Testis (tissue), 3 donors: ENCODE data around the gene PRKCA. TPM values are rescaled to one million over a fixed set of nuclear protein-coding genes. Genes with fewer than 3 reads are reported as not detected.

Experiments
- DNase-seq: peaks from one replicate; pipeline ENCODE4 v3.0.0-alpha.2; 2019
- H3K27ac ChIP-seq, 2 donors: fragments of 200-600 bp; sonication (generic); one replicate each; pipeline ENCODE4 v1.5.1; 2019
- H3K27me3 ChIP-seq: fragments of 200-600 bp; sonication (generic); one replicate; pipeline ENCODE4 v1.5.1; 2019
- H3K36me3 ChIP-seq: fragments of 200-600 bp; sonication (generic); one replicate; pipeline ENCODE4 v1.5.1; 2017; ENCODE audit warnings: low read depth; ENCODE audit errors: missing control alignments
- H3K4me1 ChIP-seq: fragments of 200-600 bp; sonication (generic); one replicate; pipeline ENCODE4 v1.5.1; 2019
- H3K4me3 ChIP-seq, 2 donors: fragments of 200-600 bp; sonication (generic); one replicate each; pipeline ENCODE4 v1.5.1; 2017 to 2019
- H3K9me3 ChIP-seq: fragments of 200-600 bp; sonication (generic); one replicate; pipeline ENCODE4 v1.5.1; 2017
- POLR2A ChIP-seq: fragments of 450-650 bp; IDR thresholded peaks from one replicate; pipeline ENCODE4 v1.6.1; 2017; ENCODE audit warnings: antibody characterized with exemption, mild to moderate bottlenecking, moderate library complexity
- WGBS, 2 donors: methylation state at CpG; one replicate each; pipeline ENCODE4 v1.1.5; 2018; 5-methylcytosine and 5-hydroxymethylcytosine counted together
- intact Hi-C: fragments of 100-400 bp; cut with DNase I; formaldehyde crosslinking; loops from one replicate; pipeline ENCODE4 v1.15.1; 2023; ENCODE audit warnings: low total_unique reads
- polyA plus RNA-seq: library from polyadenylated mRNA; stranded (reverse); fragments of 350-450 nt; fragmentation: Illumina TruSeq; extraction: RNeasy Lipid Tissue Mini Kit (QIAGEN cat#74804); gene quantifications from one replicate; pipeline ENCODE4 v1.2.3, GENCODE V29; 2014; ENCODE audit warnings: low read depth, low replicate concordance; ENCODE audit not compliant: insufficient read depth
- total RNA-seq, 2 donors: library from RNA; depleted of rRNA; stranded (reverse); fragments of >200 nt; gene quantifications; one replicate each; pipeline ENCODE4 v1.2.3, GENCODE V29; 2016
- TF ChIP-seq, protein P1 (sequence below), 3 experiments: fragments of 450-650 bp in 2 of 3; fragments of 200-600 bp in 1 of 3; sonication (generic) in 1 of 3; IDR thresholded peaks; one replicate each; pipeline ENCODE4 v1.5.1; 2016 to 2019; ENCODE audit warnings: antibody characterized with exemption in 3 of 3, mild to moderate bottlenecking in 2 of 3, moderate library complexity in 1 of 3

Gene PRKCA
- total and polyA plus RNA-seq, 3 donors from 2014 or later: 6.8 to 22.9 (median 15.4) TPM

DNA sequence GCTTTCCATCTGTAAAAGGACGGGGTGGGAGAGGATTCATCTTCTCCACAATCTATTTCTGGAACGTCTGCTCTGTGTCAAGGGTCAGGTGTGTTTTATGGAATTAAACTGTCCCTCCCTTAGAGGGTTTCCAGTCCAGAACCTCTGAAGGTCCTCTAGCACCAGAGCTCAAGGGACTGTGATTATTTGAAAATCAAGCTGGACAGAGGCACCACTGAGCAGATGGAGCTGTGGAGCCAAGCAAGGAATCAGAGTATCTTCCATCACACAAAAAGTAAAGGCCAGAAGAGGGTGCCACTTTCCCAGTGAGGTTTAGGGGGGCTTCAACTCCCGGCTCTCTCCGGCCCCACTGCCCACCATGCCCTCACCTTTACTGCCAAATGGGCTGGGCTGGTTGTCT lies 539.3 kb downstream of the PRKCA start:
- TF ChIP-seq POLR2A: no peak
- TF ChIP-seq, protein P1, sequence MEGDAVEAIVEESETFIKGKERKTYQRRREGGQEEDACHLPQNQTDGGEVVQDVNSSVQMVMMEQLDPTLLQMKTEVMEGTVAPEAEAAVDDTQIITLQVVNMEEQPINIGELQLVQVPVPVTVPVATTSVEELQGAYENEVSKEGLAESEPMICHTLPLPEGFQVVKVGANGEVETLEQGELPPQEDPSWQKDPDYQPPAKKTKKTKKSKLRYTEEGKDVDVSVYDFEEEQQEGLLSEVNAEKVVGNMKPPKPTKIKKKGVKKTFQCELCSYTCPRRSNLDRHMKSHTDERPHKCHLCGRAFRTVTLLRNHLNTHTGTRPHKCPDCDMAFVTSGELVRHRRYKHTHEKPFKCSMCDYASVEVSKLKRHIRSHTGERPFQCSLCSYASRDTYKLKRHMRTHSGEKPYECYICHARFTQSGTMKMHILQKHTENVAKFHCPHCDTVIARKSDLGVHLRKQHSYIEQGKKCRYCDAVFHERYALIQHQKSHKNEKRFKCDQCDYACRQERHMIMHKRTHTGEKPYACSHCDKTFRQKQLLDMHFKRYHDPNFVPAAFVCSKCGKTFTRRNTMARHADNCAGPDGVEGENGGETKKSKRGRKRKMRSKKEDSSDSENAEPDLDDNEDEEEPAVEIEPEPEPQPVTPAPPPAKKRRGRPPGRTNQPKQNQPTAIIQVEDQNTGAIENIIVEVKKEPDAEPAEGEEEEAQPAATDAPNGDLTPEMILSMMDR (IDR thresholded peaks at IDR 0.05): no peak
- Histone ChIP-seq H3K4me1 (no peaks in the 10 kb centered on the region), H3K4me3 (no peak overlapping the region), H3K9me3 (no peaks in the 10 kb centered on the region), H3K36me3 (no peaks in the 10 kb centered on the region), H3K27me3 (no peaks in the 10 kb centered on the region), H3K27ac (no peak overlapping the region)
- DNase-seq: no peak
- intact Hi-C loops: no loop called here
- WGBS, 2 donors: 65 to 71% methylated on average over 4 of the region's 4 CpGs

DNA sequence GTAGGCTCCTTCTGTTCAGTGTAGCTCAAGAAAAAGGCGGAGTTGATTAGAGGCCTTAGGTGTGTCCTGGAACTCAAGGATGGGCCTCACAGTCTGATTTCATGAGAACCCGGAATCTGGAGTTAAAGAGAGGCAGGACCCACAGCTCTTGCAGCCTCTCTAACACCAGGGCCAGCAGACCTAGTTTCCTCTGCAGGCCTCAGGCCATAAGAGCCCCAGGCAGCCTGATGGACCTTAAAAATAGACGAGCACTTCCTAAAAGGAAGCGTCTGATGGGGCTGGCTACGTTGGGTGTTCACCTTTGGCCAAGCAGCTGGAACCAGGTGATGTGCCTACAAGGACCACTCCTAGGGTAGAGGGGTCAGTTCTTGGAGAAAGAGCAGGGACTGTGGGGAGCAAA lies 540.1 kb downstream of the PRKCA start:
- H3K36me3 ChIP-seq: no peaks in the 10 kb centered on the region
- TF ChIP-seq POLR2A: no peak
- TF ChIP-seq, protein P1 (IDR thresholded peaks at IDR 0.05): no peak
- no peak for DNase-seq
- H3K4me3 ChIP-seq: no peak overlapping the region
- no peak overlapping the region for H3K27ac ChIP-seq
- H3K9me3 ChIP-seq: no peaks in the 10 kb centered on the region
- no peaks in the 10 kb centered on the region for H3K4me1 ChIP-seq
- intact Hi-C loops: no loop called here
- WGBS, 2 donors: 71 to 97% methylated on average over 5 of the region's 5 CpGs
- H3K27me3 ChIP-seq: no peaks in the 10 kb centered on the region

DNA sequence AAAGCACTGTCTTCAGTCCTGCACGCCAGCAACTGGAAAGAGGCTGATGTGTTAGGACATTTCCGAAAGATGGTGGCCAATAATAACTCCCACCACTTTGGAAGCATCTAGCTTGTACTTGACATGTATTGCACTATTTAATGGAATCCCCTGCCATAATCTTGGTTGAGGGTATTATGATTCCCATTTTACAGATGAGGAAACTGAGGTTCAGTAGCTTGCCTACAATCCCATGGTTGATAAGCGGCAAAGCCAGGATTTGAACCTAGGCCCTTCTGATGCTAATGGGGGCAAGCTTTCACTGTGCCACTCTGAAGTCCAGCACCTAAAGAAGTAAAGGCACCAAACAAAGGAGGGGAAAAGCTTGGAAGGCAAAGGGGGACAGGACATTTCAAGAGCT lies 540.5 kb downstream of the PRKCA start:
- no peaks in the 10 kb centered on the region for H3K36me3 ChIP-seq
- intact Hi-C loops: no loop called here
- no peaks in the 10 kb centered on the region for H3K27me3 ChIP-seq
- H3K4me1 ChIP-seq: no peaks in the 10 kb centered on the region
- DNase-seq: no peak
- H3K9me3 ChIP-seq: no peaks in the 10 kb centered on the region
- H3K27ac ChIP-seq: no peak overlapping the region
- WGBS, 2 donors: 90 to 97% methylated on average over 3 of the region's 3 CpGs
- TF ChIP-seq, protein P1 (IDR thresholded peaks at IDR 0.05): no peak
- TF ChIP-seq POLR2A: no peak
- H3K4me3 ChIP-seq: no peak overlapping the region

DNA sequence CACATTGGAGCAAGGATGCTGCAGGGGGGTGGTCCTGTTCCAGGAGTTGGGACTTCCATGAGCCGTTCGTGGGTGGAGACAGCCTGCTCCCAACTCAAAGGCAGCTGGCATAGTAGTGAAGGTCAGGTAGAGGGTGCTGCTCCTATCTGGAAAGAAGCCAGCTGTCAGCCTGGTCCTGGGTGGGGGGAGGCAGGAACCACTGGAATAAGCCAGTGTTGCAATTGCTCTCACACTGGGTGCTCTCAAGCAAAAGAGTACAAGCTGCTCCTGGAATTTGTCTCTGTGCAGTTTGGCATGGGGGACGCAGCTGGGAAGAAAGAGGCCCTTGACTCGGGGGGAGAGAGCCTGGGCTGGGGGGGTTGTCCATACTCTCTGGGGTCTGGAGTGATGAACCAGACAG lies 541.2 kb downstream of the PRKCA start:
- no peak overlapping the region for H3K27ac ChIP-seq
- H3K4me3 ChIP-seq: no peak overlapping the region
- H3K9me3 ChIP-seq: no peaks in the 10 kb centered on the region
- no peak for DNase-seq
- TF ChIP-seq, protein P1 (IDR thresholded peaks at IDR 0.05): no peak
- no peak for TF ChIP-seq POLR2A
- no peaks in the 10 kb centered on the region for H3K4me1 ChIP-seq
- 80 to 87% methylated on average over 2 to 4 of the region's 4 CpGs for WGBS, 2 donors
- no peaks in the 10 kb centered on the region for H3K27me3 ChIP-seq
- intact Hi-C loops: no loop called here
- H3K36me3 ChIP-seq: no peaks in the 10 kb centered on the region

DNA sequence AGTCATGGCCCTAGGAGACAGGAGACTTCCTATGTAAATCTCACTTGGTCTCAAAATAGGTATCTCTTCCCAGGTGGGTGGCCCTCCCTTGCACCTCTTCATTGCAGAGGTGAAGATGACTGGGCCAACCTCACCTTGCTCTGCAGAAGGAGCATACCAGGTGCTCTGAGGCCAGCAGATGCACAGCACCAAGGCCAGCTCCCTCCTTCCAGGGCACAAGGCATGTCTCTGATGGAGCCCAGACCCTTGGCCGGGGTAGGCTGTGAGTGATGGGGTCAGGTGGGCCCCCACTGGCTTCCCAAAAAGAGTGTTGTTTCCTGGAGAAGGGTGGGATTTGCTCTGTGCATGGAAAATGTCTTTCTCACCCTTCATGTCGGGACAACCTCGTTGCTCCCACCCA lies 545.3 kb downstream of the PRKCA start:
- Histone ChIP-seq H3K4me3 (no peak overlapping the region), H3K36me3 (no peaks in the 10 kb centered on the region), H3K27me3 (no peaks in the 10 kb centered on the region), H3K4me1 (no peaks in the 10 kb centered on the region), H3K9me3 (no peaks in the 10 kb centered on the region), H3K27ac (no peak overlapping the region)
- no peak for DNase-seq
- intact Hi-C loops: no loop called here
- TF ChIP-seq POLR2A: no peak
- TF ChIP-seq, protein P1 (IDR thresholded peaks at IDR 0.05): no peak
- WGBS, 2 donors: 78 to 93% methylated on average over 3 of the region's 3 CpGs
